ENCODE data around the gene HMOX1. TPM values are rescaled to one million over a fixed set of nuclear protein-coding genes. Genes with fewer than 3 reads are reported as not detected.

The HMOX1 gene
- total RNA-seq, 3 donors from 2014 or later (not counting 1 experiment from before 2014, with no cell fraction given), result 7.5 to 61.6 (median 15.9) TPM

- H3K9me3 ChIP-seq (ENCODE audit: control insufficient read depth, insufficient read depth, low read length), result no peaks in the 10 kb centered on the region
- DNase-seq, result no peak
- no peak for ATAC-seq
- no peaks in the 10 kb centered on the region for H3K36me3 ChIP-seq (ENCODE audit: control insufficient read depth, insufficient read depth, low read length)
- Mint-ChIP-seq H3K36me3 (no peaks in the 10 kb centered on the region), H3K27me3 (ENCODE audit: low read depth in 2 of 2) (no peaks in the 10 kb centered on the region), H3K27ac (no peak overlapping the region), H3K4me3 (no peak overlapping the region), H3K9me3 (peaks cover 0 to 2% of the 10 kb centered on the region in 2 donors), H3K4me1 (peaks cover 0 to 9% of the 10 kb centered on the region in 2 donors)
- intact Hi-C loops (cut with micrococcal nuclease), result no loop called here
- H3K4me3 ChIP-seq (ENCODE audit: low read length), result no peak overlapping the region
- WGBS (ENCODE audit: insufficient coverage), result 100% methylated on average over 1 of the region's 1 CpG
- no peak overlapping the region for H3K27ac ChIP-seq (ENCODE audit: low read length)
- H3K4me1 ChIP-seq (ENCODE audit: control insufficient read depth, insufficient read depth, low read length), result no peaks in the 10 kb centered on the region
- no peak for TF ChIP-seq CTCF (IDR thresholded peaks at IDR 0.05)
- no peaks in the 10 kb centered on the region for H3K27me3 ChIP-seq (ENCODE audit: control insufficient read depth, insufficient read depth, low read length)
Observed at GRCh38 chr22:35439365-35439717, 58.4 kb downstream of the HMOX1 start.

- no peak overlapping the region for H3K4me3 Mint-ChIP-seq
- Histone ChIP-seq H3K4me1 (ENCODE audit: control insufficient read depth, insufficient read depth, low read length) (no peaks in the 10 kb centered on the region), H3K9me3 (ENCODE audit: control insufficient read depth, insufficient read depth, low read length) (no peaks in the 10 kb centered on the region), H3K27me3 (ENCODE audit: control insufficient read depth, insufficient read depth, low read length) (no peaks in the 10 kb centered on the region), H3K36me3 (ENCODE audit: control insufficient read depth, insufficient read depth, low read length) (no peaks in the 10 kb centered on the region), H3K4me3 (ENCODE audit: low read length) (no peak overlapping the region), H3K27ac (ENCODE audit: low read length) (no peak overlapping the region)
- no peak overlapping the region for H3K27ac Mint-ChIP-seq
- no peak for TF ChIP-seq CTCF (IDR thresholded peaks at IDR 0.05)
- H3K9me3 Mint-ChIP-seq, result peaks cover 0 to 2% of the 10 kb centered on the region in 2 donors
- 91% methylated on average over 3 of the region's 3 CpGs for WGBS (ENCODE audit: insufficient coverage)
- no peaks in the 10 kb centered on the region for H3K27me3 Mint-ChIP-seq (ENCODE audit: low read depth in 2 of 2)
- intact Hi-C loops (cut with micrococcal nuclease), result no loop called here
- peaks cover 0 to 9% of the 10 kb centered on the region in 2 donors for H3K4me1 Mint-ChIP-seq
- no peak for ATAC-seq
- DNase-seq, result no peak
- H3K36me3 Mint-ChIP-seq, result no peaks in the 10 kb centered on the region
Observed at GRCh38 chr22:35440129-35440528, 59.2 kb downstream of the HMOX1 start.

- DNase-seq (no peak), ATAC-seq (no peak)
- no peaks in the 10 kb centered on the region for H3K9me3 ChIP-seq (ENCODE audit: control insufficient read depth, insufficient read depth, low read length)
- H3K4me3 Mint-ChIP-seq, result no peak overlapping the region
- no peaks in the 10 kb centered on the region for H3K27me3 Mint-ChIP-seq (ENCODE audit: low read depth in 2 of 2)
- H3K36me3 Mint-ChIP-seq, result no peaks in the 10 kb centered on the region
- intact Hi-C loops (cut with micrococcal nuclease), result no loop called here
- H3K27ac Mint-ChIP-seq, result no peak overlapping the region
- WGBS (ENCODE audit: insufficient coverage), result 94% methylated on average over 9 of the region's 9 CpGs
- no peak for TF ChIP-seq CTCF (IDR thresholded peaks at IDR 0.05)
- no peak overlapping the region for H3K27ac ChIP-seq (ENCODE audit: low read length)
- no peaks in the 10 kb centered on the region for H3K36me3 ChIP-seq (ENCODE audit: control insufficient read depth, insufficient read depth, low read length)
- H3K4me1 ChIP-seq (ENCODE audit: control insufficient read depth, insufficient read depth, low read length), result no peaks in the 10 kb centered on the region
- peaks cover 0 to 9% of the 10 kb centered on the region in 2 donors for H3K4me1 Mint-ChIP-seq
- H3K9me3 Mint-ChIP-seq, result peaks cover 0 to 2% of the 10 kb centered on the region in 2 donors
- H3K27me3 ChIP-seq (ENCODE audit: control insufficient read depth, insufficient read depth, low read length), result no peaks in the 10 kb centered on the region
- no peak overlapping the region for H3K4me3 ChIP-seq (ENCODE audit: low read length)
Observed at GRCh38 chr22:35441489-35442100, 60.7 kb downstream of the HMOX1 start.

GRCh38 chr22:35442471-35442870 lies 61.6 kb downstream of the HMOX1 start:
- H3K4me3 ChIP-seq (ENCODE audit: low read length), result no peak overlapping the region

More at GRCh38 chr22:35442471-35442870, 61.6 kb downstream of the HMOX1 start:
- ATAC-seq, result no peak
- Histone ChIP-seq H3K4me1 (ENCODE audit: control insufficient read depth, insufficient read depth, low read length) (peaks cover under 1% of the 10 kb centered on the region), H3K9me3 (ENCODE audit: control insufficient read depth, insufficient read depth, low read length) (no peaks in the 10 kb centered on the region), H3K27me3 (ENCODE audit: control insufficient read depth, insufficient read depth, low read length) (no peaks in the 10 kb centered on the region), H3K36me3 (ENCODE audit: control insufficient read depth, insufficient read depth, low read length) (no peaks in the 10 kb centered on the region), H3K27ac (ENCODE audit: low read length) (no peak overlapping the region)
- no peak for TF ChIP-seq CTCF (IDR thresholded peaks at IDR 0.05)
- peaks cover 0 to 2% of the 10 kb centered on the region in 2 donors for H3K9me3 Mint-ChIP-seq
- no peak overlapping the region for H3K4me3 Mint-ChIP-seq
- peaks cover 0 to 9% of the 10 kb centered on the region in 2 donors for H3K4me1 Mint-ChIP-seq
- intact Hi-C loops (cut with micrococcal nuclease), result no loop called here
- no peak for DNase-seq
- H3K27me3 Mint-ChIP-seq (ENCODE audit: low read depth in 2 of 2), result no peaks in the 10 kb centered on the region
- H3K36me3 Mint-ChIP-seq, result no peaks in the 10 kb centered on the region
- H3K27ac Mint-ChIP-seq, result no peak overlapping the region
- WGBS (ENCODE audit: insufficient coverage), result 95% methylated on average over 6 of the region's 6 CpGs
